Kidney (tissue), 14 donors: ENCODE results near the gene SMIM15. TPM values are rescaled to one million over a fixed set of nuclear protein-coding genes. Genes with fewer than 3 reads are reported as not detected.

Source experiments
- DNase-seq, 5 donors: peaks; one replicate each; pipeline ENCODE4 v3.0.0-alpha.2; 2013 to 2020
- FAIRE-seq: peaks from 2 replicates; lab custom pipeline; 2012; peaks lifted over from hg19 to GRCh38; lab: Jason Lieb, UNC
- H3K27ac ChIP-seq, 2 donors: one replicate each; pipeline ENCODE4 v1.7.0; 2013; ENCODE audit warnings: low read depth in 2 of 2, low read length in 2 of 2, inconsistent platforms in 1 of 2
- H3K27me3 ChIP-seq: one replicate; pipeline ENCODE4 v1.7.1; 2013; ENCODE audit warnings: low read length, inconsistent platforms; ENCODE audit not compliant: control insufficient read depth, insufficient read depth
- H3K36me3 ChIP-seq, 3 donors: one replicate each; pipeline versions ENCODE4 v1.7.0 to v1.7.1; 2013; ENCODE audit warnings: low read length in 3 of 3, control low read depth in 1 of 3, inconsistent platforms in 1 of 3; ENCODE audit not compliant: insufficient read depth in 3 of 3, control insufficient read depth in 2 of 3
- H3K4me1 ChIP-seq, 3 donors: one replicate each; pipeline versions ENCODE4 v1.7.0 to v1.7.1; 2013; ENCODE audit warnings: low read length in 3 of 3, inconsistent platforms in 1 of 3, low read depth in 1 of 3; ENCODE audit not compliant: control insufficient read depth in 2 of 3, insufficient read depth in 2 of 3
- H3K4me3 ChIP-seq, 3 donors: one replicate each; pipeline versions ENCODE4 v1.7.0 to v1.8.1; 2013; ENCODE audit warnings: low read length in 3 of 3, control low read depth in 1 of 3, inconsistent platforms in 1 of 3
- H3K9ac ChIP-seq, 3 donors: one replicate each; pipeline versions ENCODE4 v1.7.0 to v1.7.1; 2013; ENCODE audit warnings: low read length in 3 of 3, control low read depth in 1 of 3, inconsistent platforms in 1 of 3
- H3K9me3 ChIP-seq, 3 donors: one replicate each; pipeline versions ENCODE4 v1.7.0 to v1.7.1; 2013; ENCODE audit warnings: low read length in 3 of 3, control low read depth in 1 of 3, inconsistent platforms in 1 of 3; ENCODE audit not compliant: control insufficient read depth in 2 of 3, insufficient read depth in 1 of 3
- CTCF ChIP-seq: IDR thresholded peaks from 3 replicates; pipeline ENCODE4 v1.5.1; 2012; ENCODE audit warnings: mild to moderate bottlenecking, moderate library complexity, borderline replicate concordance; ENCODE audit not compliant: insufficient read depth; ENCODE audit errors: extremely low read depth
- intact Hi-C: fragments of 100-400 bp; cut with DNase I; formaldehyde crosslinking; loops from one replicate; pipeline ENCODE4 v1.11.1; 2022
- polyA plus RNA-seq: library from polyadenylated mRNA; stranded (reverse); fragments of 350-450 nt; fragmentation: Illumina TruSeq; extraction: RNeasy Lipid Tissue Mini Kit (QIAGEN cat#74804); gene quantifications from one replicate; pipeline ENCODE4 v1.2.3, GENCODE V29; 2014; ENCODE audit warnings: low read depth, low replicate concordance; ENCODE audit not compliant: insufficient read depth
- total RNA-seq: library from RNA; stranded (reverse); fragmentation: NEBNext Ultra II Directional; extraction: Animal tissue kit (Norgen Biotek cat#: 25700); gene quantifications from one replicate; pipeline ENCODE4 v1.2.1, GENCODE V29; 2021
- donor health status: control.
- donor health status: control.
- donor health status: control.
- donor health status: control.
- donor health status: control.
- donor health status: DM: yes; HTN: yes; CAD: no.
- donor health status: Normal renal cell carcinoma (clear cell type).

SMIM15 gene
- total and polyA plus RNA-seq, 2 donors from 2014 or later: 32.0 to 68.1 TPM

DNA sequence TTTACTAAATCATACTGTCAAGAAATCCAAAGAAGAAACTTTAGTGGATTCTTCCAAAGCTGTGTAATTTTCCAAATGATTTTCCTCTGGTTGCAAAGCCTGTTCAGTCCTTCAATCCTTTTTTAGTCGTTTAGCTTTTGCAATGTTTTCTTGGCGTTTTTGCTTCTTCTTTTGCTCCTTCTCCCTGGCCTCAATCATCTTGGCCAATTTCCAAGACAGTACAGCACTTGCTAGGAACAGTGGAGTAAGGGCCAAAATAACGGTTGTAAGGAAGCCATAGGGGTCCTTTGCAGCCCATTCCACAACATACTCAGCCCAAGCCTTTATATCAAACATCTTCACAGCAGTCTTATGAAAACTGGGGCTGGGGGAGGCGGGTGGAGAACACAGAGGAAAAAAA lies 2.4 kb downstream of the SMIM15 start:
- FAIRE-seq (no peak), DNase-seq (no peak)
- Histone ChIP-seq H3K27ac (no peak overlapping the region), H3K9ac (no peak overlapping the region), H3K4me3 (no peak overlapping the region), H3K4me1 (peaks cover 0 to 6% (median 0%) of the 10 kb centered on the region in 3 donors), H3K36me3 (peaks cover 0 to 5% (median 4%) of the 10 kb centered on the region in 3 donors), H3K9me3 (no peaks in the 10 kb centered on the region), H3K27me3 (no peaks in the 10 kb centered on the region)
- TF ChIP-seq CTCF: no peak
- intact Hi-C loops: loop anchor here (10.0 kb wide), 1 partner anchor 495 kb away; no protein-coding TSS in a partner anchor

DNA sequence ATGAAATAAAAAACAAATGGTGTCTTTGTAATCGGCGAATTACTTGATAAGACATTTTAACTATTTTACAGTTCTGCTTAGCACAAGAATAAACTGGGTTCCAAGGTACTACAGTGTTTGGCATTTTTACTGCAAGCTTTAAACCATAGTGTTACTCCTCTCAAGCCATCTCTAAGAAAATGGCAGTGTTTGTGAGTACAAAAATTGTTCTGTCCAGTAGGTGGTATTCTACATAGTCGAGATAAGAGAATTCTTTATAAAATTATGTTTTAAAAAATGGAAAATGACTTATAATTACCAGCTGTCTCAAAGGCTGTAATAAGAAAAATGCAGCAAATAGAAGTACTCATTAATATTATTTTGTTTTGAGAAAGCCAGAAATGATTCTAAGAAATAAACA lies 3.2 kb downstream of the SMIM15 start:
- H3K27me3 ChIP-seq: no peaks in the 10 kb centered on the region
- no peak overlapping the region for H3K27ac ChIP-seq
- no peak for DNase-seq
- FAIRE-seq: no peak
- no peak overlapping the region for H3K4me3 ChIP-seq
- peaks cover 0 to 5% (median 4%) of the 10 kb centered on the region in 3 donors for H3K36me3 ChIP-seq
- no peaks in the 10 kb centered on the region for H3K9me3 ChIP-seq
- TF ChIP-seq CTCF: no peak
- no peak overlapping the region for H3K9ac ChIP-seq
- H3K4me1 ChIP-seq: peaks cover 0 to 6% (median 0%) of the 10 kb centered on the region in 3 donors
- intact Hi-C loops: no loop called here

GRCh38 chr5:61151893-61152292 lies 10.4 kb downstream of the SMIM15 start:
- no peaks in the 10 kb centered on the region for H3K9me3 ChIP-seq
- no peak overlapping the region for H3K9ac ChIP-seq
- H3K4me3 ChIP-seq: no peak overlapping the region
- DNase-seq (no peak), FAIRE-seq (no peak)
- no peak overlapping the region for H3K27ac ChIP-seq
- no peaks in the 10 kb centered on the region for H3K36me3 ChIP-seq
- H3K27me3 ChIP-seq: no peaks in the 10 kb centered on the region
- intact Hi-C loops: no loop called here
- no peaks in the 10 kb centered on the region for H3K4me1 ChIP-seq
- no peak for TF ChIP-seq CTCF

DNA sequence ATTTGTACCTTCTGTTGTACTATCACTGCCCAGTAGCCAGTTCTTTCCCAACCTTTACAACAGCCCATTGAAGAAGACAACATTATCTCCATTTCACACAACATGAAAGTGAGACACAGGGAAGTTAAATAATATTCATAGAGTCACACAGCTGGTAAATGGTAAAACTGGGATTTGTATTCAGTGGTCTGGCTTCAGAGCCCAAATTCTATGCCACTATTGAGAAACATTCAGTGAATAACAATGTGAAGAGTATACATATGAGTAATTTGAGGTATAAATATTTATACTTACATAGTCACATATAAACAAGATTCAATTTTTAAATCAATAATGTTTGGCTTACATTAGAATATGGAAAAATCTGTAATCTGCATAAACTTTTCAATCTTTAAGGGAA lies 13.8 kb downstream of the SMIM15 start:
- no peaks in the 10 kb centered on the region for H3K36me3 ChIP-seq
- intact Hi-C loops: no loop called here
- no peak for FAIRE-seq
- H3K27ac ChIP-seq: no peak overlapping the region
- H3K4me3 ChIP-seq: no peak overlapping the region
- DNase-seq: no peak
- TF ChIP-seq CTCF: no peak
- no peaks in the 10 kb centered on the region for H3K4me1 ChIP-seq
- no peak overlapping the region for H3K9ac ChIP-seq
- H3K27me3 ChIP-seq: no peaks in the 10 kb centered on the region
- H3K9me3 ChIP-seq: no peaks in the 10 kb centered on the region
